Measurements from ENCODE around the gene LCLAT1.
"Not testable (repeated sequence)": the region's sequence is repeated elsewhere in the genome, so short reads cannot be mapped to it uniquely, and the experiment has no call there.

Gene LCLAT1

GRCh38 chr2:30456106-30456505, 9.1 kb downstream of the LCLAT1 start:
- DNase-seq, result no peak

- no peak for DNase-seq
Observed at GRCh38 chr2:30456579-30456978, 9.5 kb downstream of the LCLAT1 start.

GRCh38 chr2:30457296-30457695, 10.2 kb downstream of the LCLAT1 start:
- DNase-seq, result no peak

- DNase-seq, result no peak
Observed at GRCh38 chr2:30459140-30459539, 12.1 kb downstream of the LCLAT1 start.

- DNase-seq, result no peak
Observed at GRCh38 chr2:30462131-30462857, 15.2 kb downstream of the LCLAT1 start.

- no peak for DNase-seq
Observed at GRCh38 chr2:30463535-30463934, 16.5 kb downstream of the LCLAT1 start.

GRCh38 chr2:30464544-30465170, 17.6 kb downstream of the LCLAT1 start:
- DNase-seq, result no peak

- DNase-seq, result peak; percentile 89
Observed at GRCh38 chr2:30465171-30465545, 18.1 kb downstream of the LCLAT1 start.

GRCh38 chr2:30466216-30466615, 19.2 kb downstream of the LCLAT1 start:
- DNase-seq, result no peak

GRCh38 chr2:30467062-30467826, 20.2 kb downstream of the LCLAT1 start:
- DNase-seq, result not testable (repeated sequence)

GRCh38 chr2:30470426-30470825, 23.4 kb downstream of the LCLAT1 start:
- no peak for DNase-seq

GRCh38 chr2:30472326-30472725, 25.3 kb downstream of the LCLAT1 start:
- no peak for DNase-seq

GRCh38 chr2:30475542-30475941, 28.5 kb downstream of the LCLAT1 start:
- no peak for DNase-seq

- DNase-seq, result no peak
Observed at GRCh38 chr2:30476636-30477035, 29.6 kb downstream of the LCLAT1 start.

GRCh38 chr2:30480703-30481322, 33.8 kb downstream of the LCLAT1 start:
- no peak for DNase-seq

- no peak for DNase-seq
Observed at GRCh38 chr2:30481323-30481800, 34.3 kb downstream of the LCLAT1 start.

GRCh38 chr2:30482011-30482410, 35.0 kb downstream of the LCLAT1 start:
- DNase-seq, result no peak

- DNase-seq, result no peak
Observed at GRCh38 chr2:30484145-30484544, 37.1 kb downstream of the LCLAT1 start.

GRCh38 chr2:30484995-30485394, 37.9 kb downstream of the LCLAT1 start:
- DNase-seq, result no peak

GRCh38 chr2:30486655-30487054, 39.6 kb downstream of the LCLAT1 start:
- DNase-seq, result no peak

GRCh38 chr2:30487603-30488002, 40.6 kb downstream of the LCLAT1 start:
- peak; percentile 32 for DNase-seq

- DNase-seq, result no peak
Observed at GRCh38 chr2:30488012-30488659, 41.1 kb downstream of the LCLAT1 start.

- DNase-seq, result no peak
Observed at GRCh38 chr2:30491225-30491624, 44.2 kb downstream of the LCLAT1 start.

Measured in NCI-H524 treated with DMSO at 0.1 percent for 48 hours (cell line).